Transverse colon (tissue), 4 donors: Measurements from ENCODE around the gene TMEM269.

ENCODE experiments used
- EP300 ChIP-seq: sonication (generic); formaldehyde crosslinking; IDR thresholded peaks from one replicate; pipeline ENCODE4 v1.6.1; 2017; ENCODE audit warnings: antibody characterized with exemption, low read depth
- POLR2A ChIP-seq: fragments of 450-650 bp; IDR thresholded peaks from one replicate; pipeline ENCODE4 v1.6.1; 2016; ENCODE audit warnings: antibody characterized with exemption, mild to moderate bottlenecking, moderate library complexity
- POLR2AphosphoS5 ChIP-seq, 3 donors: sonication (generic); formaldehyde crosslinking; IDR thresholded peaks; one replicate each; pipeline ENCODE4 v1.6.1; 2016; ENCODE audit warnings: antibody characterized with exemption in 3 of 3
- TF ChIP-seq, protein P1 (sequence below), 5 experiments: fragments of 200-600 bp in 3 of 5; fragments of 450-650 bp in 2 of 5; sonication (generic) in 3 of 5; IDR thresholded peaks; 1 replicate in 2 of 5; 2 replicates in 3 of 5; pipeline ENCODE4 v1.5.1; 2016 to 2017; ENCODE audit warnings: antibody characterized with exemption in 5 of 5, inconsistent platforms in 3 of 5, mild to moderate bottlenecking in 2 of 5, moderate library complexity in 1 of 5

DNA sequence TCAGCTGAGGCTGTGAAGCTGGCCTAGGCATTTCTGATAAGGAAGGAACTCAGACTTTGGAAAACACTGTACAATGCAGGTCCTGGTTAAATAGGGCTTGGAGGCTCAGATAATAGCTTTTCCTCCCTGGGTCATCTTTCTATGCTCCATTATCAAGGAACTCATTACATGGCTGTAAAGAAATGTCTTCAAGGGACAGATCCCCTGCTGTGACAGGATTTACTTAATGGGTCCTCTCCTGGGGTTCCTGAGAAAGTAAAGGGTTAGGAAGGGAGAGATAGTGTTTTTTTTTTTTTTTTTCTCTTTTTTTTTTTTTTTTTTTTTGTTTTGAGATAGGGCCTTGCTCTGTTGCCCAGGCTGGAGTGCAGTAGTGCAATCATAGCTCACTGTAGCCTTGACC is 46.5 kb downstream of the TMEM269 start:
- TF ChIP-seq, protein P1, sequence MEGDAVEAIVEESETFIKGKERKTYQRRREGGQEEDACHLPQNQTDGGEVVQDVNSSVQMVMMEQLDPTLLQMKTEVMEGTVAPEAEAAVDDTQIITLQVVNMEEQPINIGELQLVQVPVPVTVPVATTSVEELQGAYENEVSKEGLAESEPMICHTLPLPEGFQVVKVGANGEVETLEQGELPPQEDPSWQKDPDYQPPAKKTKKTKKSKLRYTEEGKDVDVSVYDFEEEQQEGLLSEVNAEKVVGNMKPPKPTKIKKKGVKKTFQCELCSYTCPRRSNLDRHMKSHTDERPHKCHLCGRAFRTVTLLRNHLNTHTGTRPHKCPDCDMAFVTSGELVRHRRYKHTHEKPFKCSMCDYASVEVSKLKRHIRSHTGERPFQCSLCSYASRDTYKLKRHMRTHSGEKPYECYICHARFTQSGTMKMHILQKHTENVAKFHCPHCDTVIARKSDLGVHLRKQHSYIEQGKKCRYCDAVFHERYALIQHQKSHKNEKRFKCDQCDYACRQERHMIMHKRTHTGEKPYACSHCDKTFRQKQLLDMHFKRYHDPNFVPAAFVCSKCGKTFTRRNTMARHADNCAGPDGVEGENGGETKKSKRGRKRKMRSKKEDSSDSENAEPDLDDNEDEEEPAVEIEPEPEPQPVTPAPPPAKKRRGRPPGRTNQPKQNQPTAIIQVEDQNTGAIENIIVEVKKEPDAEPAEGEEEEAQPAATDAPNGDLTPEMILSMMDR (IDR thresholded peaks at IDR 0.05): no peak
- TF ChIP-seq POLR2AphosphoS5 (IDR thresholded peaks at IDR 0.05) (no peak), POLR2A (no peak), EP300 (no peak)
